NCI-H446 (cell line): ENCODE data around the gene CPZ.

Experiments
- DNase-seq, 2 experiments: peaks; one replicate each; lab custom pipeline; 2025; lab: John Stamatoyannopoulos, UW

The CPZ gene

GRCh38 chr4:8592366-8593263 lies at the start of gene CPZ:
TSS of gene CPZ (plus strand) at chr4:8592765. CDS start at chr4:8592834, 69 bp downstream.
- no peak for DNase-seq

- no peak for DNase-seq
Measured at GRCh38 chr4:8542776-8543525, 49.6 kb upstream of the CPZ start.

GRCh38 chr4:8543623-8544022 lies 48.9 kb upstream of the CPZ start:
- DNase-seq: no peak

- no peak for DNase-seq
Measured at GRCh38 chr4:8544282-8544681, 48.3 kb upstream of the CPZ start.

- DNase-seq: no peak
Measured at GRCh38 chr4:8544741-8545438, 47.7 kb upstream of the CPZ start.

- no peak for DNase-seq
Measured at GRCh38 chr4:8545439-8545765, 47.2 kb upstream of the CPZ start.

GRCh38 chr4:8546766-8547107 lies 45.8 kb upstream of the CPZ start:
- no peak for DNase-seq

- no peak for DNase-seq
Measured at GRCh38 chr4:8547108-8547911, 45.3 kb upstream of the CPZ start.

- DNase-seq: no peak
Measured at GRCh38 chr4:8547912-8548730, 44.4 kb upstream of the CPZ start.

- no peak for DNase-seq
Measured at GRCh38 chr4:8548731-8549351, 43.7 kb upstream of the CPZ start.

- DNase-seq: no peak
Measured at GRCh38 chr4:8549352-8549931, 43.1 kb upstream of the CPZ start.

GRCh38 chr4:8550691-8551090 lies 41.9 kb upstream of the CPZ start:
- DNase-seq: no peak

- DNase-seq: no peak
Measured at GRCh38 chr4:8552024-8552423, 40.5 kb upstream of the CPZ start.

GRCh38 chr4:8552581-8553205 lies 39.9 kb upstream of the CPZ start:
- no peak for DNase-seq

- no peak for DNase-seq
Measured at GRCh38 chr4:8553216-8553615, 39.3 kb upstream of the CPZ start.

- no peak for DNase-seq
Measured at GRCh38 chr4:8553991-8554405, 38.6 kb upstream of the CPZ start.

GRCh38 chr4:8554555-8555100 lies 37.9 kb upstream of the CPZ start:
- DNase-seq: no peak

- no peak for DNase-seq
Measured at GRCh38 chr4:8555716-8556115, 36.8 kb upstream of the CPZ start.

- DNase-seq: no peak
Measured at GRCh38 chr4:8556341-8557150, 36.0 kb upstream of the CPZ start.
